PFSK-1 (cell line): ENCODE results near the gene AASDHPPT.

Experiments used
- POLR2AphosphoS5 ChIP-seq: IDR thresholded peaks from 2 replicates; pipeline ENCODE4 v1.6.1; 2012; ENCODE audit warnings: low read depth, mild to moderate bottlenecking, control low read depth, low read length, moderate library complexity
- SIN3A ChIP-seq: IDR thresholded peaks from 2 replicates; pipeline ENCODE4 v1.6.1; 2012; ENCODE audit warnings: mild to moderate bottlenecking, low read length, moderate library complexity, borderline replicate concordance; ENCODE audit not compliant: insufficient read depth
- TAF1 ChIP-seq: IDR thresholded peaks from 2 replicates; pipeline ENCODE4 v1.6.1; 2012; ENCODE audit warnings: low read length, control low read depth, borderline replicate concordance; ENCODE audit not compliant: insufficient read depth
- TF ChIP-seq, protein P1 (sequence below), 2 experiments: IDR thresholded peaks; 2 replicates each; pipeline versions ENCODE4 v1.6.1 to v1.8.0; 2011 to 2012; ENCODE audit warnings: low read depth in 2 of 2, low read length in 2 of 2, control low read depth in 1 of 2, inconsistent platforms in 1 of 2, mild to moderate bottlenecking in 1 of 2, moderate library complexity in 1 of 2; ENCODE audit not compliant: insufficient read depth in 1 of 2

DNA sequence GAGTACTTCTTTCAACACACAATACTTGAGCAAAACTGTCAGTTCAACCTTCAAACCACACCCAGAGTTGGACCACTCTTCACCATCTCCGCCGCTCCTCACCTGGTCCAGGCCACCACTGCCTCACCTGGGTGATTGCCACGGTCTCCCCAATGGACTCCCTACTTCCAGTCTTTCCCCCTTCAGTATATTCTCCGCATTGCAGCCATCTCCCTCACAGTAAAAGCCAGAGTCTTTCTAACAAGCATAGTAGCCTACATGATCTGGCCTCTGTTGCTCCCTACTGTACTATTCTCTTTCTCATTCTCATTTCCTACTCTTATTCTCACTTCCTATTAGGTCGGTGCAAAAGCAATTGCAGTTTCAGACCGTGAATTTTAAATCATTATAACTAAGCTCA lies 28.5 kb downstream of the AASDHPPT start:
- TF ChIP-seq SIN3A: no peak
- TF ChIP-seq POLR2AphosphoS5: no peak
- TF ChIP-seq TAF1: no peak
- TF ChIP-seq, protein P1, sequence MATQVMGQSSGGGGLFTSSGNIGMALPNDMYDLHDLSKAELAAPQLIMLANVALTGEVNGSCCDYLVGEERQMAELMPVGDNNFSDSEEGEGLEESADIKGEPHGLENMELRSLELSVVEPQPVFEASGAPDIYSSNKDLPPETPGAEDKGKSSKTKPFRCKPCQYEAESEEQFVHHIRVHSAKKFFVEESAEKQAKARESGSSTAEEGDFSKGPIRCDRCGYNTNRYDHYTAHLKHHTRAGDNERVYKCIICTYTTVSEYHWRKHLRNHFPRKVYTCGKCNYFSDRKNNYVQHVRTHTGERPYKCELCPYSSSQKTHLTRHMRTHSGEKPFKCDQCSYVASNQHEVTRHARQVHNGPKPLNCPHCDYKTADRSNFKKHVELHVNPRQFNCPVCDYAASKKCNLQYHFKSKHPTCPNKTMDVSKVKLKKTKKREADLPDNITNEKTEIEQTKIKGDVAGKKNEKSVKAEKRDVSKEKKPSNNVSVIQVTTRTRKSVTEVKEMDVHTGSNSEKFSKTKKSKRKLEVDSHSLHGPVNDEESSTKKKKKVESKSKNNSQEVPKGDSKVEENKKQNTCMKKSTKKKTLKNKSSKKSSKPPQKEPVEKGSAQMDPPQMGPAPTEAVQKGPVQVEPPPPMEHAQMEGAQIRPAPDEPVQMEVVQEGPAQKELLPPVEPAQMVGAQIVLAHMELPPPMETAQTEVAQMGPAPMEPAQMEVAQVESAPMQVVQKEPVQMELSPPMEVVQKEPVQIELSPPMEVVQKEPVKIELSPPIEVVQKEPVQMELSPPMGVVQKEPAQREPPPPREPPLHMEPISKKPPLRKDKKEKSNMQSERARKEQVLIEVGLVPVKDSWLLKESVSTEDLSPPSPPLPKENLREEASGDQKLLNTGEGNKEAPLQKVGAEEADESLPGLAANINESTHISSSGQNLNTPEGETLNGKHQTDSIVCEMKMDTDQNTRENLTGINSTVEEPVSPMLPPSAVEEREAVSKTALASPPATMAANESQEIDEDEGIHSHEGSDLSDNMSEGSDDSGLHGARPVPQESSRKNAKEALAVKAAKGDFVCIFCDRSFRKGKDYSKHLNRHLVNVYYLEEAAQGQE (IDR thresholded peaks at IDR 0.05; ENCODE audit: insufficient read depth in 1 of 2, low read depth in 2 of 2, low read length in 2 of 2): no peak
